Measurements from ENCODE around the gene CHST2.

CHST2 gene

GRCh38 chr3:143081365-143081764 is 38.2 kb upstream of the CHST2 start:
- no peak for DNase-seq (ENCODE audit: low spot score)
- no peak for TF ChIP-seq CTCF (IDR thresholded peaks at IDR 0.05; ENCODE audit: borderline replicate concordance, control extremely low read depth, extremely low read depth, insufficient read depth, missing control alignments)
- in situ Hi-C loops (cut with MboI; ENCODE audit: low sequenced_read_pairs, unreplicated experiment) = no loop called here

DNA sequence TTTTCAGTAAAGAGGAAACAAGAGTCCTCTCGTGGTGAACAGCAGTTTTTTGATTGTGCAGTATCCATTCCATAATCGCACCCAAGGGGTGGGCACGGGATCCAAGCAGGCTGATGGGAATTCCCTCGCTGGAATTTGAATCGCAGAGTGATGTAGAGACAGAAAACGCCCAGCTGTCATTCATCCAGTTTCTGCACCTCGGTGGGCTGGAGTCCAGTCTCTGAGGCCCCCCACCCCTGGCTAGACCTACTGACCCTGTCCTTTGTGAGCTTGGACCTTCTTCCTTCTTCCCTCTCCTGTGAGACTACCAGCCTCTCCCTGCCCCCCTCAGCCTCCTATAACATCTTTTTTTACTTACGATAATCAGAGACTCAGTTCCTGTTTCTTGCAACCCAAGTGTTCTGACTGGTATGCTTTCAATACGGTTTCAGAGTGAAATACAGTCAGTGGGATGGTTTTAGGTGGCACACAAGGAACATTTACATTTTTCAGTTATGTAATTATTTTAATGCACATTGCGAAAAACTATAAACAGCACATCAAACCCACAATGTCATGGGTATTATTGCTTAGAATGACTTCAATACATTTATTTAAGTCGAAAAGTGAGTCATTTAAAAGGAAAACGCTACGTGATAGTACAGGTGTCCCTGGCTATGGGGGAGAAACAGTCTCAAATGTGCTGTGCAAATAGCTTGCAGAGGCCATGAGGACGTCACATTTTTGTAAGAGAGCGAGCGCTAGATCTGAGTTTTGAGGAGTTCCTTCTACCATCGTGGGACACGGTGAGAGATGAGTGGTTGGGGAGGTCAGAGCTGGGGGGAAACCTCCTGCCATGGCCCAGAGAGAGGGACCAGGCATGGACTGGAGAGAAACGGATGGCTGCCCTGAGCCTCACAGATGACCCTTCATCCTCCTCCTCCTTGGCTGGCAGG is 37.5 kb upstream of the CHST2 start:
- no peak for TF ChIP-seq CTCF (IDR thresholded peaks at IDR 0.05; ENCODE audit: borderline replicate concordance, control extremely low read depth, extremely low read depth, insufficient read depth, missing control alignments)
- in situ Hi-C loops (cut with MboI; ENCODE audit: low sequenced_read_pairs, unreplicated experiment) = no loop called here
- peak; percentile 57 for DNase-seq (ENCODE audit: low spot score)

- no peak for DNase-seq (ENCODE audit: low spot score)
- in situ Hi-C loops (cut with MboI; ENCODE audit: low sequenced_read_pairs, unreplicated experiment) = no loop called here
- no peak for TF ChIP-seq CTCF (IDR thresholded peaks at IDR 0.05; ENCODE audit: borderline replicate concordance, control extremely low read depth, extremely low read depth, insufficient read depth, missing control alignments)
Measured at GRCh38 chr3:143083781-143084180, 35.8 kb upstream of the CHST2 start.

DNA sequence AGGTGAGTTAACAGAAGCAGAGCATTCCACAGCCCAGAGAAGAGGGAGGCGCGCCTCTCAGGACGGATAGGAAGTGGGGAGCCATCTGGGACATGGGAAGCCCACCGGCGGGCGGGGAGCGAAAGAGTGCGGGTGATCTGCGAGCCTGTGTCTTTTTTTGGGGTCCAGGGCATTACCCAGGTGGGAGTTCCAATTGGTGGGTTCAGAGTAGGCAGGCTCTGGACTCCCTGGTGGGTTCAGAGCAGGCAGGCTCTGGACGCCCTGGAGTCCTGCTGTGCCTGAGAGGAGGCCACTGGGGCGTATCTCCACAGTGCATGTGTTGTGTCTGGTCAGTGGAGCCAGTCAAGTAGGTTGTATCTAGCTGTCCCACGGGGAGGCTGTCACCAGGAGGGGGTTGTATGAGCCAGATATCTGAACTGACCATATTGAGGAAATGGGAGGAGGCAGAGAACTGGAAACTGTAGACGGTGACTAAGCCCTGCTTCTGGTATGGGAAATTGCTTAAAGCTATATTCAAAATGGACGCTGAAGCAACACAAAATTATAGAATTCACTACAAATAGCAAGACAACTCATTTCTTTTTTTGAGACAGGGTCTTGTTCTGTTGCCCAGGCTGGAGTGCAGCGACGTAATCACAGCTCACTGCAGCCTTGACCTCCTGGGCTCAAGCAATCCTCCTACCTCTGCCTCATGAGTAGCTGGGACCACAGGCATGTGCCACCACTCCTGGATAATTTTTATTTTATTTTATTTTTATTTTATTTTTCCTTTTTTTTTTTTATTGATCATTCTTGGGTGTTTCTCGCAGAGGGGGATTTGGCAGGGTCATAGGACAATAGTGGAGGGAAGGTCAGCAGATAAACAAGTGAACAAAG is 34.5 kb upstream of the CHST2 start:
- in situ Hi-C loops (cut with MboI; ENCODE audit: low sequenced_read_pairs, unreplicated experiment) = no loop called here
- peak; percentile 71 for DNase-seq (ENCODE audit: low spot score)

DNA sequence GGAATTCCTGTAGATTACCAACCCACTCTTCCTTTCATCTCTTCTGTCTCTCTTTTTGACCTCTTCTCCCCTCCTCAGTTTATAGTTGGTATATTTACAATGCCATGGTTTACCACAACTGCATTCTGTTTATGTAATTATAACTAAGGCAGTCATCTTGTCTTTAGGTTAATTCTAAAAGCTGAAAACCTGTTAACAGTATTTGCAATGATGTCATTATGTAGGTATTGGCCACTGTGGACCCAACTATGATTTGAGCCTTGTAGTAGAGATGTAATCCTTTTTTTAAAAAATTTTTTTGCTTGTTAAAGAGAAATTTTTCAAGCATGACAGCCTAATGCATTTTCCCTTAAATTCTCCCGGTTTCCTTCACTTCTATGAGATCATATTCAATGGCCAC is 30.7 kb upstream of the CHST2 start:
- TF ChIP-seq CTCF (IDR thresholded peaks at IDR 0.05; ENCODE audit: borderline replicate concordance, control extremely low read depth, extremely low read depth, insufficient read depth, missing control alignments) = no peak
- DNase-seq (ENCODE audit: low spot score) = no peak
- in situ Hi-C loops (cut with MboI; ENCODE audit: low sequenced_read_pairs, unreplicated experiment) = no loop called here

More for the DNA sequence above, 34.5 kb upstream of the CHST2 start:
- TF ChIP-seq CTCF (IDR thresholded peaks at IDR 0.05; ENCODE audit: borderline replicate concordance, control extremely low read depth, extremely low read depth, insufficient read depth, missing control alignments) = no peak

DNA sequence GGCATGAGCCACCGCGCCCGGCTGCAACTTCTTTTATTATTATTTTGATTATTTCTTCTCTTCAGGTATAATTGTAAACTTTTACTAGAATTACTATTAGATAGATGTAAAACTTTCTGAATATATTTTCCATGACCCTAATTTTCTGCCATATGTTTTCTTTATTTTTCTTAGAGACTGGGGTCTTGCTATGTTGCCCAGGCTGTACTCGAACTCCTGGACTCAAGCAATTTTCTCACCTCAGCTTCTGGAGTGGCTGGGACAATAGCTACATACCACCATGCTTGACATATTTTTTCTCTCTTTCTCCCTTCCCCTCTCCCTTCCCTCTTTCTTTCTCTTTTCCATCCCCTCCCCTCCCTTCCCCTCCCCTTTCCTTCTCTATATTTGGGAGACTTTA is 29.6 kb upstream of the CHST2 start:
- no peak for TF ChIP-seq CTCF (IDR thresholded peaks at IDR 0.05; ENCODE audit: borderline replicate concordance, control extremely low read depth, extremely low read depth, insufficient read depth, missing control alignments)
- no peak for DNase-seq (ENCODE audit: low spot score)
- in situ Hi-C loops (cut with MboI; ENCODE audit: low sequenced_read_pairs, unreplicated experiment) = no loop called here
